ENCODE data around the gene CFAP52. TPM values are rescaled to one million over a fixed set of nuclear protein-coding genes. Genes with fewer than 3 reads are reported as not detected.
"Not testable (repeated sequence)": the region's sequence is repeated elsewhere in the genome, so short reads cannot be mapped to it uniquely, and the experiment has no call there.

CFAP52 gene
- total RNA-seq, 1 donor from 2014 or later: 11.0 TPM

DNA sequence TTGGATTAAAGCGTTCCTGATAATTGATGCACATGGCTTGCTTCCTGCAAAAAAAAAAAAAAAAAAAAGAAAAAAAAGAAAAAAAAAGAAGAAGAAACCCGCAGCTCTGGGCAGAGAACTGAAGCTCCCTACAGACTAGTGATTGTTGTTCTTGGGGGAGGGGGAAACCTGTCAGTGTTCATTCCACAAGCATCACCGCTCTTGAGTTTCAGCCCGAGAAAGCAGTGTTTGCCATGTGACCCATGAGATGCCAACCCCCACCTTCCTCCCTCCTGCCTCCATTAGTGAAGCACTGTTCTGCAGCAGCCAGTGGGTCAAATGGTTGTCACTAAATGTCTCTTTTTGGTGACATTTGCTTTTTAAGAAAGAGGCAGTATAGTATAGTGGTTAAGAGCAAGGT lies 70.6 kb downstream of the CFAP52 start:
- peaks cover 8% of the 10 kb centered on the region for H3K4me1 ChIP-seq
- TF ChIP-seq, protein P1, sequence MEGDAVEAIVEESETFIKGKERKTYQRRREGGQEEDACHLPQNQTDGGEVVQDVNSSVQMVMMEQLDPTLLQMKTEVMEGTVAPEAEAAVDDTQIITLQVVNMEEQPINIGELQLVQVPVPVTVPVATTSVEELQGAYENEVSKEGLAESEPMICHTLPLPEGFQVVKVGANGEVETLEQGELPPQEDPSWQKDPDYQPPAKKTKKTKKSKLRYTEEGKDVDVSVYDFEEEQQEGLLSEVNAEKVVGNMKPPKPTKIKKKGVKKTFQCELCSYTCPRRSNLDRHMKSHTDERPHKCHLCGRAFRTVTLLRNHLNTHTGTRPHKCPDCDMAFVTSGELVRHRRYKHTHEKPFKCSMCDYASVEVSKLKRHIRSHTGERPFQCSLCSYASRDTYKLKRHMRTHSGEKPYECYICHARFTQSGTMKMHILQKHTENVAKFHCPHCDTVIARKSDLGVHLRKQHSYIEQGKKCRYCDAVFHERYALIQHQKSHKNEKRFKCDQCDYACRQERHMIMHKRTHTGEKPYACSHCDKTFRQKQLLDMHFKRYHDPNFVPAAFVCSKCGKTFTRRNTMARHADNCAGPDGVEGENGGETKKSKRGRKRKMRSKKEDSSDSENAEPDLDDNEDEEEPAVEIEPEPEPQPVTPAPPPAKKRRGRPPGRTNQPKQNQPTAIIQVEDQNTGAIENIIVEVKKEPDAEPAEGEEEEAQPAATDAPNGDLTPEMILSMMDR (IDR thresholded peaks at IDR 0.05): no peak
- H3K4me3 ChIP-seq: peak overlapping the region; percentile 66
- intact Hi-C loops (cut with DNase I): no loop called here
- no peak overlapping the region for H3K27ac ChIP-seq
- no peak for DNase-seq
- no peaks in the 10 kb centered on the region for H3K36me3 ChIP-seq
- no peak for ATAC-seq
- H3K9me3 ChIP-seq: no peaks in the 10 kb centered on the region
- H3K27me3 ChIP-seq (ENCODE audit: low read depth): peaks cover 21% of the 10 kb centered on the region

- DNase-seq: no peak
- Histone ChIP-seq H3K4me1 (peaks cover 8% of the 10 kb centered on the region), H3K27me3 (ENCODE audit: low read depth) (peaks cover 22% of the 10 kb centered on the region), H3K36me3 (no peaks in the 10 kb centered on the region), H3K27ac (no peak overlapping the region), H3K9me3 (no peaks in the 10 kb centered on the region), H3K4me3 (no peak overlapping the region)
- ATAC-seq: no peak
- intact Hi-C loops (cut with DNase I): no loop called here
- TF ChIP-seq, protein P1 (IDR thresholded peaks at IDR 0.05): no peak
These were observed 72.2 kb downstream of the CFAP52 start for GRCh38 chr17:9648521-9649110.

- ATAC-seq: no peak
- DNase-seq: no peak
These were observed 82.3 kb downstream of the CFAP52 start for GRCh38 chr17:9658593-9659211.

GRCh38 chr17:9661027-9661426 lies 84.6 kb downstream of the CFAP52 start:
- no peaks in the 10 kb centered on the region for H3K9me3 ChIP-seq
- intact Hi-C loops (cut with DNase I): no loop called here

More at GRCh38 chr17:9658593-9659211, 82.3 kb downstream of the CFAP52 start:
- intact Hi-C loops (cut with DNase I): no loop called here
- Histone ChIP-seq H3K36me3 (no peaks in the 10 kb centered on the region), H3K27me3 (ENCODE audit: low read depth) (no peaks in the 10 kb centered on the region), H3K4me1 (no peaks in the 10 kb centered on the region), H3K9me3 (no peaks in the 10 kb centered on the region), H3K27ac (no peak overlapping the region), H3K4me3 (no peak overlapping the region)
- TF ChIP-seq, protein P1 (IDR thresholded peaks at IDR 0.05): no peak

DNA sequence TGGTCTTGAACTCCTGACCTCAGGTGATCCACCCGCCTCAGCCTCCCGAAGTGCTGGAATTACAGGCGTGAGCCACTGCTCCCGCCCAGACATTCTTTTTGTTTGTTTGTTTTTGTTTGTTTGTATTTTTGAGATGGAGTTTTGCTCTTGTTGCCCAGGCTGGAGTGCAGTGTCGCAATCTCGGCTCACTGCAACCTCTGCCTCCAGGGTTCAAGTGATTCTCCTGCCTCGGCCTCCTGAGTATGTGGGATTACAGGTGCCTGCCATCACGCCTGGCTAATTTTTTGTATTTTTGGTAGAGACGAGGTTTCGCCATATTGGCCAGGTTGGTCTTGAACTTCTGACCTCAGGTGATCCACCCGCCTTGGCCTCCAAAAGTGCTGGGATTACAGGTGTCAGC lies 87.1 kb downstream of the CFAP52 start:
- H3K4me3 ChIP-seq; DNase-seq; H3K4me1 ChIP-seq; H3K9me3 ChIP-seq; H3K36me3 ChIP-seq; intact Hi-C loops (cut with DNase I); H3K27ac ChIP-seq; ATAC-seq; H3K27me3 ChIP-seq (ENCODE audit: low read depth): not testable (repeated sequence)

More at GRCh38 chr17:9661027-9661426, 84.6 kb downstream of the CFAP52 start:
- Histone ChIP-seq H3K4me3 (no peak overlapping the region), H3K27me3 (ENCODE audit: low read depth) (no peaks in the 10 kb centered on the region), H3K4me1 (no peaks in the 10 kb centered on the region), H3K36me3 (no peaks in the 10 kb centered on the region), H3K27ac (no peak overlapping the region)
- TF ChIP-seq, protein P1 (IDR thresholded peaks at IDR 0.05): no peak
- no peak for ATAC-seq
- DNase-seq: no peak

GRCh38 chr17:9666461-9667050 lies 90.1 kb downstream of the CFAP52 start:
- Histone ChIP-seq H3K27ac (no peak overlapping the region), H3K27me3 (ENCODE audit: low read depth) (no peaks in the 10 kb centered on the region), H3K4me1 (no peaks in the 10 kb centered on the region), H3K36me3 (no peaks in the 10 kb centered on the region), H3K9me3 (no peaks in the 10 kb centered on the region), H3K4me3 (no peak overlapping the region)
- DNase-seq: no peak
- intact Hi-C loops (cut with DNase I): no loop called here
- TF ChIP-seq, protein P1 (IDR thresholded peaks at IDR 0.05): no peak
- no peak for ATAC-seq

All from lower lobe of right lung (tissue), 2 donors.